ENCODE data around the gene SLC38A7. TPM values are rescaled to one million over a fixed set of nuclear protein-coding genes. Genes with fewer than 3 reads are reported as not detected.

Gene SLC38A7
- total and polyA plus RNA-seq, 12 donors, result 13.9 to 56.4 (median 23.3) TPM

DNA sequence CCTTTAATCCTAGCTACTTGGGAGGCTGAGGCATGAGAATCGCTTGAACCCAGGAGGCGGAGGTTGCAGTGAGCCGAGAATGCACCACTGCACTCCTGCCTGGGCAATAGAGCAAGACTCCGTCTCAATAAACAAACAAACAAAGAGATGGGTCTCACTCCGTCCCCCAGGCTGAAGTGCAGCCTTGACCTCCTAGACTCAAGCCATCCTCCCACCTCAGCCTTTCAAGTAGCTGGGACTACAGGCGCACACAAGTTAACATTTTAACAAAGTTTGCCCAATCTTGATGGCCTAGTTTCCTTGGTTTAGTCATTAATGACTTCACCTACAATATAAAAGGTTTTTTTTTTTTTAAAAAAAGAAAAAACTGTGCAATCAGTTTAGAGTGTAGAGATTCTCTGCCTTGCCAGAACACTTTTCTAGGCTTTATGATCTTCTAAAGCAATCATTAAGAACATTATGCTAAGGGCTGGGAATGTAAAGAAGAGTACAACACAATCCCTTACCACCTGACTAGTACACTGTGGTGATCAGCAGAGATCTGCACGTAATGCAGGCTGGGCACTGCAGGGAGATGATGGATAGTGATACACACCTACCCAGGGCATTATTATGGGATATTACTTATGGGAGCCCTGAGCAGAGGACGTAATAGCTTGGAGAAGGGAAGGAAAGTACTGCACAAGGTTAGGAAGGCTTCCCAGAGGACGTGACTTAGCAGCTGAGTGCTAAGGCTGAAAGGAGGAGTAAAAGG lies 42.6 kb upstream of the SLC38A7 start:
- peaks cover 0 to 32% of the 10 kb centered on the region in 2 donors for H3K4me1 ChIP-seq (replicated peaks in 1 of 2)
- H3K9me3 ChIP-seq (replicated peaks in 1 of 3), result no peaks in the 10 kb centered on the region
- H3K27me3 ChIP-seq, result no peaks in the 10 kb centered on the region
- intact Hi-C loops (cut with DNase I), result no loop called here
- peak overlapping the region in 2 of 5 donors; percentile 6 to 37 for H3K27ac ChIP-seq
- peak in 1 of 7 donors; percentile 23 for DNase-seq
- H3K36me3 ChIP-seq (replicated peaks in 1 of 2), result peaks cover 0 to 13% of the 10 kb centered on the region in 2 donors
- no peak overlapping the region for H3K4me3 ChIP-seq
- 56 to 67% (median 64%) methylated on average over 8 to 9 of the region's 9 CpGs for WGBS, 4 donors
- TF ChIP-seq, protein P1, sequence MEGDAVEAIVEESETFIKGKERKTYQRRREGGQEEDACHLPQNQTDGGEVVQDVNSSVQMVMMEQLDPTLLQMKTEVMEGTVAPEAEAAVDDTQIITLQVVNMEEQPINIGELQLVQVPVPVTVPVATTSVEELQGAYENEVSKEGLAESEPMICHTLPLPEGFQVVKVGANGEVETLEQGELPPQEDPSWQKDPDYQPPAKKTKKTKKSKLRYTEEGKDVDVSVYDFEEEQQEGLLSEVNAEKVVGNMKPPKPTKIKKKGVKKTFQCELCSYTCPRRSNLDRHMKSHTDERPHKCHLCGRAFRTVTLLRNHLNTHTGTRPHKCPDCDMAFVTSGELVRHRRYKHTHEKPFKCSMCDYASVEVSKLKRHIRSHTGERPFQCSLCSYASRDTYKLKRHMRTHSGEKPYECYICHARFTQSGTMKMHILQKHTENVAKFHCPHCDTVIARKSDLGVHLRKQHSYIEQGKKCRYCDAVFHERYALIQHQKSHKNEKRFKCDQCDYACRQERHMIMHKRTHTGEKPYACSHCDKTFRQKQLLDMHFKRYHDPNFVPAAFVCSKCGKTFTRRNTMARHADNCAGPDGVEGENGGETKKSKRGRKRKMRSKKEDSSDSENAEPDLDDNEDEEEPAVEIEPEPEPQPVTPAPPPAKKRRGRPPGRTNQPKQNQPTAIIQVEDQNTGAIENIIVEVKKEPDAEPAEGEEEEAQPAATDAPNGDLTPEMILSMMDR (IDR thresholded peaks at IDR 0.05), result no peak
- TF ChIP-seq POLR2A (IDR thresholded peaks at IDR 0.05), result no peak

DNA sequence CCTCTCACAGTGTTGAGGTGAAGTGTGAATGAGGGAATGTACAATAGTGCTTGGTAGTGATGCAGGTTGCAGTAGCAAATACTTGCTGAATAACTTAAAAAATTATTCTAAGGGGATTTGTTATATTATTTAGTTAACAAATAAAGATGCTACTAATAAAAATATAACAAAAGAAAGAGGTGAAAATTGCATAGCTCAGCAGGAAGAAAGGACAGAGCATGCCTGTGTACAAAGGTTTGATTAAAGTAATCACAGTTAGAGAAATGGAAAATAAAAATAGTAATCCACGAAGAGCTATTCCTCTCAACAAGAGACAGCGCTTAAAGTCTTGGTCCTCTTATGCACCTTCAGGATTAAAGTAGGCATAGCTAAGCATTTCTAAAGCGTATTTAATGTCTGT lies 38.5 kb upstream of the SLC38A7 start:
- H3K9me3 ChIP-seq (replicated peaks in 1 of 3), result no peaks in the 10 kb centered on the region
- no peak overlapping the region for H3K27ac ChIP-seq
- no peak for TF ChIP-seq POLR2A (IDR thresholded peaks at IDR 0.05)
- TF ChIP-seq, protein P1 (IDR thresholded peaks at IDR 0.05), result no peak
- no peaks in the 10 kb centered on the region for H3K27me3 ChIP-seq
- WGBS, 4 donors, result 25 to 82% (median 49%) methylated on average over 3 of the region's 3 CpGs
- intact Hi-C loops (cut with DNase I), result no loop called here
- peaks cover 0 to 50% of the 10 kb centered on the region in 2 donors for H3K36me3 ChIP-seq (replicated peaks in 1 of 2)
- no peak overlapping the region for H3K4me3 ChIP-seq
- no peak for DNase-seq
- H3K4me1 ChIP-seq (replicated peaks in 1 of 2), result peaks cover 0 to 9% of the 10 kb centered on the region in 2 donors

DNA sequence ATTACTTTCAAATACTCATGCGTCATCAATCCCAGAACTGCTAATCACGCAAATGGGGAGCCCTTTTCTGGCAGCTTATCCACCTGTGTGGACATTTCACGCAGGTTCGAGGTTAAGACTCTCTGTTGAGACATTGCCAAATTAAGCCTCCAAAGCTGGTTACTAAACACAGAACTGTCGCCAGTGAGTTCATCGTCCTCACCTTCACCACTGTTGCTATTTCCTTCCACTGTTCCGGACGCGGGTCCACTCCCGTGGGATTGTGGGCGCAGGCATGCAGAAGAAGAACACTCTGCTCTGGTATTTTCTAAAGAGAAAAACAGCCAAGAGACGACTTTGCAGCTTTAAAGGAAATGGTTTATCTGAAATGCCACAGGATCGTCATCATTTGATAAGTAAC lies 33.4 kb upstream of the SLC38A7 start:
- Histone ChIP-seq H3K4me3 (no peak overlapping the region), H3K27me3 (no peaks in the 10 kb centered on the region), H3K36me3 (replicated peaks in 1 of 2) (peaks cover 0 to 83% of the 10 kb centered on the region in 2 donors), H3K4me1 (replicated peaks in 1 of 2) (no peaks in the 10 kb centered on the region), H3K27ac (no peak overlapping the region), H3K9me3 (replicated peaks in 1 of 3) (no peaks in the 10 kb centered on the region)
- intact Hi-C loops (cut with DNase I), result no loop called here
- WGBS, 4 donors, result 86 to 93% (median 89%) methylated on average over 13 of the region's 13 CpGs
- no peak for DNase-seq
- TF ChIP-seq POLR2A (IDR thresholded peaks at IDR 0.05), result no peak
- TF ChIP-seq, protein P1 (IDR thresholded peaks at IDR 0.05), result no peak

DNA sequence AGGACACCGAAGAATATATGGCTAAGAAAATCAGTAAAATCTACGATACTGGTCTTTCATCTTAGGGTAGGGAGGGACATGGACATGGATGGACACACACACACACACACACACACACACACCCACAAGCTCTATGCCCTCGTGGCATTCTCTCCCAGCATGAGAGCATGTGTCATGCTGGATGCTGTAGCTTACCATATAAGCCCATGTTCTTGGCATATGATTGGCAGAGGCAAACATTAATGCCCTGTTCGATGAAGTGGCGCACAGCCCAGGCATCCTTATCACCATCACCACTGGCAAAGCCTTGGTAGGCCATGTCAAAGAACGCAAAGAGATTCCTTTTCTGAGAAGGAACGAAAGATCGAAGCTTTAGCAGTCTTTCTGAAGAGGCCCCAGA lies 31.9 kb upstream of the SLC38A7 start:
- Histone ChIP-seq H3K9me3 (replicated peaks in 1 of 3) (no peaks in the 10 kb centered on the region), H3K36me3 (replicated peaks in 1 of 2) (peaks cover 0 to 75% of the 10 kb centered on the region in 2 donors), H3K4me1 (replicated peaks in 1 of 2) (no peaks in the 10 kb centered on the region), H3K27me3 (no peaks in the 10 kb centered on the region), H3K27ac (no peak overlapping the region), H3K4me3 (no peak overlapping the region)
- intact Hi-C loops (cut with DNase I), result no loop called here
- DNase-seq, result no peak
- 92 to 95% (median 94%) methylated on average over 8 of the region's 8 CpGs for WGBS, 4 donors
- TF ChIP-seq POLR2A (IDR thresholded peaks at IDR 0.05), result no peak
- TF ChIP-seq, protein P1 (IDR thresholded peaks at IDR 0.05), result no peak
